DMS153 (cell line): ENCODE data around the gene LIPK.
"Not testable (repeated sequence)": the region's sequence is repeated elsewhere in the genome, so short reads cannot be mapped to it uniquely, and the experiment has no call there.

Source experiments
- DNase-seq: peaks from one replicate; lab custom pipeline; 2025; lab: John Stamatoyannopoulos, UW

LIPK gene

GRCh38 chr10:88705958-88706357 lies at the start of gene LIPK:
Gene LIPK, plus strand, starts transcription at chr10:88706249. Its CDS starts 18,295 bp downstream, at chr10:88724544.
- DNase-seq = no peak

GRCh38 chr10:88657901-88658300 lies 48.1 kb upstream of the LIPK start:
- no peak for DNase-seq

- no peak for DNase-seq
Measured at GRCh38 chr10:88659725-88660597, 46.1 kb upstream of the LIPK start.

- DNase-seq = no peak
Measured at GRCh38 chr10:88660598-88660884, 45.5 kb upstream of the LIPK start.

GRCh38 chr10:88661018-88661417 lies 45.0 kb upstream of the LIPK start:
- no peak for DNase-seq

GRCh38 chr10:88661577-88661976 lies 44.5 kb upstream of the LIPK start:
- no peak for DNase-seq

GRCh38 chr10:88663153-88663552 lies 42.9 kb upstream of the LIPK start:
- DNase-seq = not testable (repeated sequence)

GRCh38 chr10:88664142-88664541 lies 41.9 kb upstream of the LIPK start, which contains the start of gene LIPF:
Gene LIPF, plus strand, starts transcription at chr10:88664442. Its CDS starts 2,856 bp downstream, at chr10:88667298.
- DNase-seq = no peak

- no peak for DNase-seq
Measured at GRCh38 chr10:88668465-88668864, 37.6 kb upstream of the LIPK start.

- DNase-seq = no peak
Measured at GRCh38 chr10:88670497-88670896, 35.6 kb upstream of the LIPK start.

GRCh38 chr10:88672041-88672440 lies 34.0 kb upstream of the LIPK start:
- no peak for DNase-seq

- DNase-seq = no peak
Measured at GRCh38 chr10:88676283-88677060, 29.6 kb upstream of the LIPK start.

GRCh38 chr10:88680958-88681357 lies 25.1 kb upstream of the LIPK start:
- no peak for DNase-seq

- DNase-seq = no peak
Measured at GRCh38 chr10:88682491-88682890, 23.6 kb upstream of the LIPK start.

- peak; percentile 5 for DNase-seq
Measured at GRCh38 chr10:88687853-88688467, 18.1 kb upstream of the LIPK start.

GRCh38 chr10:88689366-88689765 lies 16.7 kb upstream of the LIPK start:
- DNase-seq = no peak

- no peak for DNase-seq
Measured at GRCh38 chr10:88693392-88694020, 12.5 kb upstream of the LIPK start.

GRCh38 chr10:88702848-88703597 lies 3.0 kb upstream of the LIPK start:
- peak; percentile 54 for DNase-seq

GRCh38 chr10:88707429-88708155 lies 1.5 kb downstream of the LIPK start:
- DNase-seq = no peak

- DNase-seq = not testable (repeated sequence)
Measured at GRCh38 chr10:88709361-88709760, 3.3 kb downstream of the LIPK start.

GRCh38 chr10:88715517-88715916 lies 9.5 kb downstream of the LIPK start:
- no peak for DNase-seq
